GM12878 (cell line): Measurements from ENCODE around the gene TNRC6B. TPM values are rescaled to one million over a fixed set of nuclear protein-coding genes. Genes with fewer than 3 reads are reported as not detected.

Source experiments
- BCLAF1 ChIP-seq: fragments of 450-650 bp; IDR thresholded peaks from 2 replicates; pipeline ENCODE4 v1.6.1; 2017; ENCODE audit warnings: antibody characterized with exemption, mild to moderate bottlenecking, moderate library complexity
- BRCA1 ChIP-seq: IDR thresholded peaks from 2 replicates; pipeline ENCODE4 v1.6.1; 2011; ENCODE audit warnings: low read depth, low read length, improper control_type of control experiment
- CBX3 ChIP-seq: fragments of 200-600 bp; sonication (generic); IDR thresholded peaks from 2 replicates; pipeline ENCODE4 v1.6.1; 2016; ENCODE audit warnings: low read depth, borderline replicate concordance
- CEBPB ChIP-seq, 2 experiments: fragments of 150-350 bp in 1 of 2; IDR thresholded peaks; 2 replicates each; pipeline ENCODE4 v1.6.1; 2012 to 2014; ENCODE audit warnings: low read depth in 2 of 2, low read length in 2 of 2, borderline replicate concordance in 1 of 2, inconsistent platforms in 1 of 2
- JUNB ChIP-seq: IDR thresholded peaks from 2 replicates; pipeline ENCODE4 v1.6.1; 2016; ENCODE audit warnings: antibody characterized with exemption, mild to moderate bottlenecking
- KLF5 ChIP-seq: fragments of 450-650 bp; IDR thresholded peaks from 2 replicates; pipeline ENCODE4 v1.6.1; 2014; ENCODE audit warnings: mild to moderate bottlenecking; ENCODE audit not compliant: partially characterized antibody
- PML ChIP-seq: IDR thresholded peaks from 2 replicates; pipeline ENCODE4 v1.6.1; 2012; ENCODE audit warnings: low read length, inconsistent platforms
- SREBF2 ChIP-seq: IDR thresholded peaks from 2 replicates; pipeline ENCODE4 v1.6.1; 2012; ENCODE audit warnings: mild to moderate bottlenecking, low read length
- SRF ChIP-seq, 2 experiments: IDR thresholded peaks; 2 replicates each; pipeline ENCODE4 v1.6.1; 2011; ENCODE audit warnings: low read depth in 2 of 2, low read length in 2 of 2, mild to moderate bottlenecking in 1 of 2, moderate library complexity in 1 of 2
- SUZ12 ChIP-seq: fragments of 200-600 bp; sonication (generic); IDR thresholded peaks from one replicate; pipeline ENCODE4 v1.6.1; 2018; ENCODE audit warnings: antibody characterized with exemption, mild to moderate bottlenecking; ENCODE audit not compliant: unreplicated experiment
- TAF1 ChIP-seq: IDR thresholded peaks from 2 replicates; pipeline ENCODE4 v1.6.1; 2011; ENCODE audit warnings: mild to moderate bottlenecking, low read depth, low read length, borderline replicate concordance
- WRNIP1 ChIP-seq: IDR thresholded peaks from 2 replicates; pipeline ENCODE4 v1.6.1; 2011; ENCODE audit warnings: low read depth, low read length, improper control_type of control experiment, borderline replicate concordance
- ZNF217 ChIP-seq: fragments of 450-650 bp; IDR thresholded peaks from 2 replicates; pipeline ENCODE4 v1.6.1; 2017; ENCODE audit warnings: antibody characterized with exemption, mild to moderate bottlenecking
- polyA plus RNA-seq, 11 experiments: library from polyadenylated mRNA; depleted of rRNA in 4 of 11; unstranded in 6 of 11; stranded (reverse) in 5 of 11; fragments of >200 nt; fragmentation: Nextera tagmentation in 4 of 11; fragmentation: Illumina TruSeq in 1 of 11; extraction: Ambion mirVana in 4 of 11; extraction: Trizol in 1 of 11; gene quantifications; 1 replicate in 1 of 11; 2 replicates in 10 of 11; pipeline versions ENCODE4 v1.2.1 to v1.2.3, GENCODE V29; 2011 to 2016; ENCODE audit warnings: inconsistent platforms in 2 of 11, missing spikeins in 2 of 11, low read depth in 1 of 11
- total RNA-seq, 4 experiments: library from RNA; depleted of rRNA in 3 of 4; stranded (reverse); fragments of >200 nt in 3 of 4; fragmentation: Illumina TruSeq in 1 of 4; extraction: Trizol in 1 of 4; gene quantifications; 2 replicates each; pipeline versions ENCODE4 v1.2.1 to v1.2.3, GENCODE V29; 2013 to 2021

The TNRC6B gene
- total and polyA plus RNA-seq, 10 of the 15 experiments (the other 5 are each of a cell fraction or from before 2014, with no cell fraction given) = 3.6 to 32.8 (median 16.4) TPM

- TF ChIP-seq BCLAF1 = peak; percentile 65; the same call in 1 of the 2 replicates
- peak; percentile 48; the same call in 1 of the 2 replicates for TF ChIP-seq SREBF2
- peak; percentile 92 for TF ChIP-seq KLF5
- no peak for TF ChIP-seq CEBPB (IDR thresholded peaks at IDR 0.05; ENCODE audit: borderline replicate concordance in 1 of 2, low read depth in 2 of 2, low read length in 2 of 2)
- TF ChIP-seq CBX3 = no peak
- peak in 1 of 2 experiments; percentile 36; a peak in 2 of 4 replicates for TF ChIP-seq SRF (IDR thresholded peaks at IDR 0.05; ENCODE audit: low read depth in 2 of 2, low read length in 2 of 2)
- TF ChIP-seq SUZ12 = no peak
- no peak for TF ChIP-seq WRNIP1
- peak; percentile 82; the same call in 1 of the 2 replicates for TF ChIP-seq TAF1
- TF ChIP-seq JUNB = no peak
- peak; percentile 98 for TF ChIP-seq PML
- TF ChIP-seq BRCA1 = no peak
- no peak for TF ChIP-seq ZNF217
Measured at GRCh38 chr22:40346185-40347118, 168.7 kb downstream of the TNRC6B start, which contains the start of gene ADSL (continued).
